Right lung (tissue), 5 donors: ENCODE results near the gene TEX19. TPM values are rescaled to one million over a fixed set of nuclear protein-coding genes. Genes with fewer than 3 reads are reported as not detected.

ENCODE experiments used
- DNase-seq, 2 donors: peaks; one replicate each; pipeline ENCODE4 v3.0.0-alpha.2; 2013
- polyA plus RNA-seq, 5 donors: library from polyadenylated mRNA; unstranded; fragments of 120-200 nt; gene quantifications; one replicate each; pipeline versions ENCODE4 v1.2.1 to v1.2.3, GENCODE V29; 2013; ENCODE audit warnings: inconsistent platforms in 1 of 5, low replicate concordance in 1 of 5; ENCODE audit not compliant: insufficient read length in 5 of 5, insufficient read depth in 1 of 5

TEX19 gene
- polyA plus RNA-seq, 5 donors: not detected

GRCh38 chr17:82320956-82321927 lies 37.8 kb upstream of the TEX19 start:
- DNase-seq: no peak

- no peak for DNase-seq
These were observed 37.0 kb upstream of the TEX19 start for GRCh38 chr17:82321947-82322466.

- no peak for DNase-seq
These were observed 36.3 kb upstream of the TEX19 start for GRCh38 chr17:82322526-82323453.

- DNase-seq: no peak
These were observed 35.4 kb upstream of the TEX19 start for GRCh38 chr17:82323514-82324234.

GRCh38 chr17:82324566-82325285 lies 34.3 kb upstream of the TEX19 start:
- DNase-seq: no peak

GRCh38 chr17:82325286-82326180 lies 33.5 kb upstream of the TEX19 start:
- no peak for DNase-seq

GRCh38 chr17:82327289-82327688 lies 31.8 kb upstream of the TEX19 start:
- DNase-seq: no peak

- no peak for DNase-seq
These were observed 31.3 kb upstream of the TEX19 start for GRCh38 chr17:82327757-82328140.

GRCh38 chr17:82328141-82328993 lies 30.7 kb upstream of the TEX19 start:
- DNase-seq: no peak

GRCh38 chr17:82328994-82329507 lies 30.0 kb upstream of the TEX19 start:
- no peak for DNase-seq

GRCh38 chr17:82329683-82330321 lies 29.2 kb upstream of the TEX19 start:
- no peak for DNase-seq

- DNase-seq: peak; percentile 67 to 75
These were observed 28.5 kb upstream of the TEX19 start for GRCh38 chr17:82330322-82331239.

- no peak for DNase-seq
These were observed 27.6 kb upstream of the TEX19 start for GRCh38 chr17:82331345-82331939.

GRCh38 chr17:82332669-82333278 lies 26.3 kb upstream of the TEX19 start:
- DNase-seq: no peak

- DNase-seq: no peak
These were observed 25.5 kb upstream of the TEX19 start, which contains the start of gene SECTM1 for GRCh38 chr17:82333279-82334171. SECTM1 (minus strand) TSS chr17:82333766; CDS start chr17:82327240, 6,526 bp downstream.
